Loucy (cell line): ENCODE data around the gene MACROD2.

Experiments
- H2AFZ ChIP-seq: fragments of 200-600 bp; sonication (generic); 2 replicates; pipeline ENCODE4 v1.6.0; 2016; ENCODE audit warnings: antibody characterized with exemption, mild to moderate bottlenecking, low read length, moderate library complexity
- H3F3A ChIP-seq: fragments of 200-600 bp; 2 replicates; pipeline ENCODE4 v1.6.0; 2016; ENCODE audit warnings: antibody characterized with exemption, low read depth, mild to moderate bottlenecking
- H3K27me3 ChIP-seq: fragments of 200-600 bp; sonication (generic); 2 replicates; pipeline ENCODE4 v1.6.1; 2014; ENCODE audit warnings: low read length, mild to moderate bottlenecking; ENCODE audit not compliant: insufficient read depth, poor library complexity, severe bottlenecking
- H3K36me3 ChIP-seq: fragments of 200-600 bp; sonication (generic); 2 replicates; pipeline ENCODE4 v1.6.1; 2016; ENCODE audit warnings: low read length; ENCODE audit not compliant: insufficient read depth
- H3K4me1 ChIP-seq: fragments of 200-600 bp; sonication (generic); 2 replicates; pipeline ENCODE4 v1.5.1; 2014; ENCODE audit warnings: low read length, mild to moderate bottlenecking; ENCODE audit not compliant: insufficient read depth, poor library complexity, severe bottlenecking
- H3K4me2 ChIP-seq: fragments of 200-600 bp; sonication (generic); 2 replicates; pipeline ENCODE4 v1.6.0; 2014; ENCODE audit warnings: antibody characterized with exemption, low read length, low read depth, mild to moderate bottlenecking; ENCODE audit not compliant: poor library complexity, severe bottlenecking
- H3K4me3 ChIP-seq: fragments of 200-600 bp; sonication (generic); 2 replicates; pipeline ENCODE4 v1.5.1; 2014; ENCODE audit warnings: low read length, mild to moderate bottlenecking, mixed read lengths; ENCODE audit not compliant: poor library complexity, severe bottlenecking
- H3K79me2 ChIP-seq: fragments of 200-600 bp; sonication (generic); 2 replicates; pipeline ENCODE4 v1.6.1; 2014; ENCODE audit warnings: low read length; ENCODE audit not compliant: insufficient read depth
- H3K9ac ChIP-seq: fragments of 200-600 bp; sonication (generic); 2 replicates; pipeline ENCODE4 v1.6.0; 2014; ENCODE audit warnings: mild to moderate bottlenecking, low read depth, low read length, moderate library complexity; ENCODE audit not compliant: poor library complexity, severe bottlenecking
- H3K9me2 ChIP-seq: fragments of 200-600 bp; sonication (generic); replicated peaks from 2 replicates; pipeline ENCODE4 v1.6.1; 2016; ENCODE audit warnings: low read depth, low read length, mixed read lengths
- H3K9me3 ChIP-seq: fragments of 200-600 bp; sonication (generic); 2 replicates; pipeline ENCODE4 v1.6.1; 2014; ENCODE audit warnings: mild to moderate bottlenecking, antibody characterized with exemption, low read length, low read depth; ENCODE audit not compliant: insufficient read depth
- H4K20me1 ChIP-seq: fragments of 200-600 bp; sonication (generic); 2 replicates; pipeline ENCODE4 v1.6.0; 2014; ENCODE audit warnings: antibody characterized with exemption, low read length, mild to moderate bottlenecking; ENCODE audit not compliant: insufficient read depth, poor library complexity, severe bottlenecking
- EZH2phosphoT487 ChIP-seq: fragments of 200-600 bp; IDR thresholded peaks from 2 replicates; pipeline ENCODE4 v1.6.1; 2018; ENCODE audit warnings: antibody characterized with exemption, mild to moderate bottlenecking, moderate library complexity, borderline replicate concordance
- TF ChIP-seq, protein P1 (sequence below): fragments of 200-600 bp; sonication (generic); conservative IDR thresholded peaks from 2 replicates; pipeline ENCODE4 v1.5.1; 2014; ENCODE audit warnings: mild to moderate bottlenecking, antibody characterized with exemption, low read length

Gene MACROD2

DNA sequence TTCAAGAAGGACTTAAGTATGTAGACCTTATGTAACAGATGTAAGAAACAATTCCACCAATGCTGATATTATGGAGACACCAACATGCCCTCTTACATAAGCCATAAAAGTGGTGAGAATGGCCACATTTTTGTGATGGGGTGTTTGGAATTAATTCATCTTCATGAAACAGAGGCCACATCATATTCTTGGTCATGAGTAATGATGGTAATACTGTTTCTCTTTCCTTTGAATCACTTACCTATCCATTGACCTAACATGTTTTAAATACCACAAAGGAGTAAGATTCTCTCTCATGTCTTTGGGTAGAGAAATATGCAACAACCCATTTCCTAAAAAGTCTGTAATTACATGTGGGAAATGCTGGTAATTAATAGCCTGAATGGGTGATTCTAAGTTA lies 887.5 kb downstream of the MACROD2 start:
- H3K9me2 ChIP-seq = no peaks in the 10 kb centered on the region
- TF ChIP-seq, protein P1, sequence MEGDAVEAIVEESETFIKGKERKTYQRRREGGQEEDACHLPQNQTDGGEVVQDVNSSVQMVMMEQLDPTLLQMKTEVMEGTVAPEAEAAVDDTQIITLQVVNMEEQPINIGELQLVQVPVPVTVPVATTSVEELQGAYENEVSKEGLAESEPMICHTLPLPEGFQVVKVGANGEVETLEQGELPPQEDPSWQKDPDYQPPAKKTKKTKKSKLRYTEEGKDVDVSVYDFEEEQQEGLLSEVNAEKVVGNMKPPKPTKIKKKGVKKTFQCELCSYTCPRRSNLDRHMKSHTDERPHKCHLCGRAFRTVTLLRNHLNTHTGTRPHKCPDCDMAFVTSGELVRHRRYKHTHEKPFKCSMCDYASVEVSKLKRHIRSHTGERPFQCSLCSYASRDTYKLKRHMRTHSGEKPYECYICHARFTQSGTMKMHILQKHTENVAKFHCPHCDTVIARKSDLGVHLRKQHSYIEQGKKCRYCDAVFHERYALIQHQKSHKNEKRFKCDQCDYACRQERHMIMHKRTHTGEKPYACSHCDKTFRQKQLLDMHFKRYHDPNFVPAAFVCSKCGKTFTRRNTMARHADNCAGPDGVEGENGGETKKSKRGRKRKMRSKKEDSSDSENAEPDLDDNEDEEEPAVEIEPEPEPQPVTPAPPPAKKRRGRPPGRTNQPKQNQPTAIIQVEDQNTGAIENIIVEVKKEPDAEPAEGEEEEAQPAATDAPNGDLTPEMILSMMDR = no peak
- no peak for TF ChIP-seq EZH2phosphoT487
- no peaks in the 10 kb centered on the region for H3F3A ChIP-seq
- no peaks in the 10 kb centered on the region for H4K20me1 ChIP-seq
- H3K36me3 ChIP-seq = no peaks in the 10 kb centered on the region
- no peaks in the 10 kb centered on the region for H3K9me3 ChIP-seq
- H3K27me3 ChIP-seq = no peaks in the 10 kb centered on the region
- no peak overlapping the region for H3K9ac ChIP-seq
- no peaks in the 10 kb centered on the region for H3K79me2 ChIP-seq
- no peaks in the 10 kb centered on the region for H3K4me1 ChIP-seq
- no peak overlapping the region for H3K4me3 ChIP-seq
- no peak overlapping the region for H2AFZ ChIP-seq
- no peak overlapping the region for H3K4me2 ChIP-seq

DNA sequence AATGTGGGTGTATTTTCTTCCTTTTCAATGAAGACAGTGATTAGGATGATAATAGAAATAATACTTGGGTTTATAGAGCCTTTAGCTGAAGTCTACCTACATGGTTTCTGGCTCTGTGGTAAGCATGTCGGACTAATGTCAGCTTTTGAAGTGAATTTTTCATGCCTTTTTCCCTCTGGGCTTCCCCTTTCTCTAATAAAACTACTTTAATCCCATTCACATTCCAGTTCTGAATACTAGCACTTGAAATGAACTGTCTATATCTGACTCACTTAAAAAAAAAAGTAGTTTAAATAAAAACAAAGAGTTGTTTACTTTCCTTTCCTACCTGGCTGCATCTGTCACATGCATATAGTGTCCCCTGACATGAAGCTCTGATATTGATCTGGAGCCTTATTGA lies 888.0 kb downstream of the MACROD2 start:
- H3K9ac ChIP-seq = no peak overlapping the region
- no peaks in the 10 kb centered on the region for H3K79me2 ChIP-seq
- no peak overlapping the region for H3K4me2 ChIP-seq
- no peaks in the 10 kb centered on the region for H3K36me3 ChIP-seq
- no peaks in the 10 kb centered on the region for H3K9me2 ChIP-seq
- no peaks in the 10 kb centered on the region for H4K20me1 ChIP-seq
- no peak overlapping the region for H2AFZ ChIP-seq
- no peak overlapping the region for H3K4me3 ChIP-seq
- TF ChIP-seq EZH2phosphoT487 = no peak
- TF ChIP-seq, protein P1 = no peak
- no peaks in the 10 kb centered on the region for H3K27me3 ChIP-seq
- H3K9me3 ChIP-seq = no peaks in the 10 kb centered on the region
- H3F3A ChIP-seq = no peaks in the 10 kb centered on the region
- H3K4me1 ChIP-seq = no peaks in the 10 kb centered on the region

DNA sequence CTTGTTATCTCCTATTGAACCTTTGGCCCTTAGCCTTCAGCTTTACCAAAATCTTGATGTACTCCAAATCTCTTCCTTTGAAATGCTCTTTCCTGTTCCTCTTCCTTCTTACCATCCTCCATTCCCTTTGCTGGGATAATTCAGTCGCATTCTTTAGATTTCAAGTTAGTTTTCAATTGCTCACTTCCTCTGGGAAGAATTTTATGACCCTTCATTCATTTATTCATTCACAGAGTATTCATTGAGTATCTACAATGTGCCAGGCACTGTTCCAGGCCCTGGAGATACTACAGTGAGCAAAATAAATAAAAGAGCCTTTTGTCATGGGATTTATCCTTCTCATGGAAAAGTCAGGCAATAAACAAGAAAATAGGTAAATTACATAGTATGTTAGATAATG lies 890.3 kb downstream of the MACROD2 start:
- H4K20me1 ChIP-seq = no peaks in the 10 kb centered on the region
- no peak for TF ChIP-seq EZH2phosphoT487
- TF ChIP-seq, protein P1 = no peak
- no peaks in the 10 kb centered on the region for H3K4me1 ChIP-seq
- H3F3A ChIP-seq = no peaks in the 10 kb centered on the region
- H3K9ac ChIP-seq = no peak overlapping the region
- H3K27me3 ChIP-seq = no peaks in the 10 kb centered on the region
- H3K9me2 ChIP-seq = no peaks in the 10 kb centered on the region
- no peak overlapping the region for H3K4me2 ChIP-seq
- no peak overlapping the region for H3K4me3 ChIP-seq
- H2AFZ ChIP-seq = no peak overlapping the region
- no peaks in the 10 kb centered on the region for H3K79me2 ChIP-seq
- peaks cover 2% of the 10 kb centered on the region; the same call in 1 of the 2 replicates for H3K9me3 ChIP-seq
- no peaks in the 10 kb centered on the region for H3K36me3 ChIP-seq
